K562 (cell line): ENCODE results near the gene CTTNBP2. TPM values are rescaled to one million over a fixed set of nuclear protein-coding genes. Genes with fewer than 3 reads are reported as not detected.

Experiments used
- BACH1 ChIP-seq: fragments of 200-800 bp; sonication (Bioruptor generic); IDR thresholded peaks from 2 replicates; pipeline ENCODE4 v1.6.1; 2016; ENCODE audit warnings: missing genetic modification characterization, missing compliant biosample characterization
- CBX8 ChIP-seq: fragments of 200-600 bp; sonication (generic); IDR thresholded peaks from 2 replicates; pipeline ENCODE4 v1.6.1; 2012; ENCODE audit warnings: borderline replicate concordance, mixed run types, low read depth, mild to moderate bottlenecking, moderate library complexity, mixed read lengths, low read length, control low read depth, inconsistent platforms; ENCODE audit not compliant: poor library complexity, severe bottlenecking; ENCODE audit errors: extremely low read depth
- E2F8 ChIP-seq: fragments of 450-650 bp; IDR thresholded peaks from 2 replicates; pipeline ENCODE4 v1.7.1; 2018; ENCODE audit warnings: mild to moderate bottlenecking, low read depth; ENCODE audit not compliant: partially characterized antibody
- EHMT2 ChIP-seq: fragments of 450-650 bp; IDR thresholded peaks from 2 replicates; pipeline ENCODE4 v1.6.1; 2018; ENCODE audit warnings: antibody characterized with exemption
- ELK3 ChIP-seq: fragments of 450-650 bp; formaldehyde crosslinking; IDR thresholded peaks from 2 replicates; pipeline ENCODE4 v1.4.0; 2020; ENCODE audit warnings: mild to moderate bottlenecking
- EWSR1 ChIP-seq: fragments of 450-650 bp; IDR thresholded peaks from 2 replicates; pipeline ENCODE4 v1.6.1; 2018; ENCODE audit warnings: borderline replicate concordance, mild to moderate bottlenecking, low read depth, moderate library complexity; ENCODE audit not compliant: partially characterized antibody
- JUNB ChIP-seq: fragments of 450-650 bp; formaldehyde crosslinking; conservative IDR thresholded peaks from 2 replicates; pipeline ENCODE4 v1.4.0; 2020; ENCODE audit warnings: mild to moderate bottlenecking
- NRF1 ChIP-seq, 2 experiments: fragments of 450-650 bp; IDR thresholded peaks in 1 of 2; conservative IDR thresholded peaks in 1 of 2; 2 replicates each; pipeline ENCODE4 v1.6.1; 2014; ENCODE audit warnings: mild to moderate bottlenecking in 2 of 2
- RBBP5 ChIP-seq: fragments of 200-600 bp; sonication (generic); IDR thresholded peaks from 2 replicates; pipeline ENCODE4 v1.6.1; 2012; ENCODE audit warnings: borderline replicate concordance, mild to moderate bottlenecking, low read length, control low read depth, inconsistent platforms; ENCODE audit not compliant: insufficient read depth, poor library complexity, severe bottlenecking
- SNIP1 ChIP-seq: fragments of 450-650 bp; IDR thresholded peaks from 2 replicates; pipeline ENCODE4 v1.7.1; 2017; ENCODE audit warnings: low read depth, mild to moderate bottlenecking
- SRSF3 ChIP-seq: fragments of 200-400 bp; formaldehyde crosslinking; IDR thresholded peaks from 2 replicates; pipeline ENCODE4 v1.6.1; 2016; ENCODE audit warnings: mild to moderate bottlenecking, low read length, moderate library complexity; ENCODE audit not compliant: insufficient read depth
- SRSF7 ChIP-seq: fragments of 200-400 bp; formaldehyde crosslinking; optimal IDR thresholded peaks from 2 replicates; pipeline ENCODE3; 2017; ENCODE audit warnings: mild to moderate bottlenecking, low read depth, low read length
- ZNF431 ChIP-seq: sonication (generic); formaldehyde crosslinking; IDR thresholded peaks from 2 replicates; pipeline ENCODE4 v1.8.0; 2022; ENCODE audit warnings: mild to moderate bottlenecking, missing genetic modification reagents
- ZNF740 ChIP-seq, 3 experiments: fragments of 200-800 bp in 1 of 3; sonication (Bioruptor generic) in 1 of 3; sonication (generic) in 1 of 3; formaldehyde crosslinking in 1 of 3; IDR thresholded peaks; 2 replicates each; pipeline versions ENCODE4 v1.6.1 to v1.8.0; 2016 to 2022; ENCODE audit warnings: mild to moderate bottlenecking in 2 of 3, missing compliant biosample characterization in 2 of 3, missing genetic modification characterization in 2 of 3, missing genetic modification reagents in 1 of 3
- ZNF766 ChIP-seq: fragments of 200-800 bp; sonication (Bioruptor generic); conservative IDR thresholded peaks from 2 replicates; pipeline ENCODE4 v1.6.1; 2016; ENCODE audit warnings: missing genetic modification characterization, missing compliant biosample characterization
- polyA plus RNA-seq, 8 experiments: library from polyadenylated mRNA; depleted of rRNA in 4 of 8; stranded (reverse) in 5 of 8; unstranded in 3 of 8; fragments of >200 nt; fragmentation: Nextera tagmentation in 2 of 8; fragmentation: Illumina TruSeq in 1 of 8; extraction: Ambion mirVana in 2 of 8; extraction: Trizol in 1 of 8; gene quantifications; 2 replicates each; pipeline versions ENCODE4 v1.2.1 to v1.2.3, GENCODE V29; 2011 to 2014; ENCODE audit warnings: inconsistent platforms in 1 of 8, missing spikeins in 1 of 8
- total RNA-seq, 7 experiments: library from RNA; depleted of rRNA in 6 of 7; stranded (reverse); fragments of >200 nt in 6 of 7; fragmentation: Illumina TruSeq in 2 of 7; extraction: Trizol in 2 of 7; gene quantifications; 2 replicates each; pipeline versions ENCODE4 v1.2.1 to v1.2.3, GENCODE V29; 2011 to 2021; ENCODE audit warnings: low replicate concordance in 1 of 7
- TF ChIP-seq, protein P1 (sequence below): sonication (generic); formaldehyde crosslinking; IDR thresholded peaks from 2 replicates; pipeline ENCODE4 v1.8.1; 2023; ENCODE audit warnings: mild to moderate bottlenecking, missing genetic modification reagents, moderate library complexity
- TF ChIP-seq, protein P2 (sequence below): fragments of 450-650 bp; IDR thresholded peaks from 2 replicates; pipeline ENCODE4 v1.6.1; 2014; ENCODE audit warnings: low read depth, mild to moderate bottlenecking, moderate library complexity, borderline replicate concordance

Gene CTTNBP2
- total and polyA plus RNA-seq, 9 of the 15 experiments (the other 6 are each of a cell fraction or from before 2014, with no cell fraction given) = 0.05 TPM; not detected in 8

- TF ChIP-seq, protein P1, sequence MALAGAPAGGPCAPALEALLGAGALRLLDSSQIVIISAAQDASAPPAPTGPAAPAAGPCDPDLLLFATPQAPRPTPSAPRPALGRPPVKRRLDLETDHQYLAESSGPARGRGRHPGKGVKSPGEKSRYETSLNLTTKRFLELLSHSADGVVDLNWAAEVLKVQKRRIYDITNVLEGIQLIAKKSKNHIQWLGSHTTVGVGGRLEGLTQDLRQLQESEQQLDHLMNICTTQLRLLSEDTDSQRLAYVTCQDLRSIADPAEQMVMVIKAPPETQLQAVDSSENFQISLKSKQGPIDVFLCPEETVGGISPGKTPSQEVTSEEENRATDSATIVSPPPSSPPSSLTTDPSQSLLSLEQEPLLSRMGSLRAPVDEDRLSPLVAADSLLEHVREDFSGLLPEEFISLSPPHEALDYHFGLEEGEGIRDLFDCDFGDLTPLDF (CRISPR knock-in tag) = no peak
- TF ChIP-seq EWSR1 = no peak
- TF ChIP-seq E2F8 = peak; percentile 66
- TF ChIP-seq SRSF7 = no peak
- peak; percentile 87 for TF ChIP-seq EHMT2
- peak; percentile 72; the same call in 1 of the 2 replicates for TF ChIP-seq ZNF431 (CRISPR knock-in tag)
- no peak for TF ChIP-seq CBX8
- TF ChIP-seq SNIP1 = no peak; the same call in 1 of the 2 replicates
- TF ChIP-seq, protein P2, sequence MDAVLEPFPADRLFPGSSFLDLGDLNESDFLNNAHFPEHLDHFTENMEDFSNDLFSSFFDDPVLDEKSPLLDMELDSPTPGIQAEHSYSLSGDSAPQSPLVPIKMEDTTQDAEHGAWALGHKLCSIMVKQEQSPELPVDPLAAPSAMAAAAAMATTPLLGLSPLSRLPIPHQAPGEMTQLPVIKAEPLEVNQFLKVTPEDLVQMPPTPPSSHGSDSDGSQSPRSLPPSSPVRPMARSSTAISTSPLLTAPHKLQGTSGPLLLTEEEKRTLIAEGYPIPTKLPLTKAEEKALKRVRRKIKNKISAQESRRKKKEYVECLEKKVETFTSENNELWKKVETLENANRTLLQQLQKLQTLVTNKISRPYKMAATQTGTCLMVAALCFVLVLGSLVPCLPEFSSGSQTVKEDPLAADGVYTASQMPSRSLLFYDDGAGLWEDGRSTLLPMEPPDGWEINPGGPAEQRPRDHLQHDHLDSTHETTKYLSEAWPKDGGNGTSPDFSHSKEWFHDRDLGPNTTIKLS = no peak; the same call in 1 of the 2 replicates
- TF ChIP-seq BACH1 (tag) = 0 out of 2 replicates have a peak, but pooled peaks have one; percentile 45
- TF ChIP-seq ZNF740 (CRISPR knock-in tag; IDR thresholded peaks at IDR 0.05) = peak; percentile 81
- no peak for TF ChIP-seq ZNF740 (tag; IDR thresholded peaks at IDR 0.05)
- no peak for TF ChIP-seq JUNB (CRISPR knock-in tag)
- TF ChIP-seq ELK3 (CRISPR knock-in tag) = 0 out of 2 replicates have a peak, but pooled peaks have one; percentile 45
- no peak for TF ChIP-seq NRF1 (conservative IDR thresholded peaks at IDR 0.05 in 1 of 2, IDR thresholded peaks at IDR 0.05 in 1 of 2)
- TF ChIP-seq SRSF3 = no peak
- peak; percentile 53 for TF ChIP-seq RBBP5
- peak; percentile 93 for TF ChIP-seq ZNF766
Observed at GRCh38 chr7:117791877-117792780, 81.1 kb downstream of the CTTNBP2 start (continued).
